Activated effector memory CD4-positive, alpha-beta T cell treated with anti-CD3 and anti-CD28 coated beads, Interleukin-2, amount 50 U/mL, for 16 hours (primary cell): ENCODE data around the gene CCNY.

ENCODE experiments used
- DNase-seq: peaks from one replicate; pipeline ENCODE4 v3.0.0-alpha.2; 2020

CCNY gene

DNA sequence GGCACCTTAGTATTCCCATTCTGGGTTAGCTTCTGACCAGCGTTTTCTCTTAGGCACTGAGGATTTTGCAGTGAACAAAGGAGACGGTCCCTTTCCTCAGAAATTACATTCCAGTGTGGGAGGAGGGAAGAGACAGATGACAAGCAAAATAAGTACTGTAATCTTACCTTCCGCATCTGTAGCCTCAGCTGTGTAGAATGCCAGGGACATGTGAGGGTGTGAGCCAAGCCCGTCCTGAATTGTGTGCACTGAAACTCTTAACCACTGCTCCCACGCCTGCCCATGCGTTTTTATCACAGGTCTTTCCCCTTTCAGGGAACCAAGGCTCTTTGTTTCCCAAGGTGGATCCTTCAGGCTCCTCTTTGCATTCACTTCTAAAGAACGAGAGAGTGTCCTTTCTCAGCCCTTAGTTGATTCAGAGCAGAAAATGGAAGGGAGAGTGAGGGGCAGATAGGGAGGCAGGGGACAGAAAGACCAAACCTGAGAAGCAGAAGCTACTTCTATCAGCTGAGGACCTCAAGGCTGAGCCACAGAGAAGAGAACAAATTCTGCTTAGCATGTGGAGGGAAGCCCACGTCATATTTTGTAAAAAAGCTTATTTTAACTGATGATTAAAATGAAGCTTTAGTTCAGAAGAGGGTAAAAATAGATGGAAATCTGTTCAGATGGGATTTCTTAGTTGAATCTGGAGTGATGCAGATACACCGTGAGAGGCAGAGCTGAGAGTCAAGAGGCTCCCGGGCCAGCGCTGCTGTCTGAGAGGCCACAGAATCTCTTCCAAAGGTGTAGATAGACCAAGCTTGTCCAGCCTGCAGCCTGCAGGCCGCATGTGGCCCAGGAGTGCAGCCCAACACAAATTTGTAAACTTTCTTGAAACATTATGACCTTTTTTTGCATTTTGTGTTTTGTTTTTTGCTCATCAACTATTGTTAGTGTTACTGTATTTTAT lies 122.5 kb downstream of the CCNY start:
- no peak for DNase-seq

DNA sequence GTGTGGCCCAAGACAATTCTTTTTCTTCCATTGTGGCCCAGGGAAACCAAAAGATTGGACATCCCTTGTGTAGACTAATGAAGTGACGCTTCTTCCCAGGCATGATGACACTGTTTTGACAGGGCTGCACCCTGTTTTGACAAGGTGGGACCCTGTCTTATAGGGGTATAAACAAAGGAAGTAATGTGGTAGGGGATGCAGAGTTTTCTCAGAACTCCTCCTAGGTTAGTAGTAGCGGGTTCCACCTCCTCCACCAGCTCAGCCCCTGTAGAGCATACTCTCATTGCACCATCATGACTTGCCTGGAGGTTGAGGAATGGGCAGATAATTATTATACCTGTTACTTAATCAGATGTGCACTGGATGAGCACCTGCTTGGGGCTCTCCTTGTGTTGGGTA lies 123.1 kb downstream of the CCNY start:
- DNase-seq = no peak

DNA sequence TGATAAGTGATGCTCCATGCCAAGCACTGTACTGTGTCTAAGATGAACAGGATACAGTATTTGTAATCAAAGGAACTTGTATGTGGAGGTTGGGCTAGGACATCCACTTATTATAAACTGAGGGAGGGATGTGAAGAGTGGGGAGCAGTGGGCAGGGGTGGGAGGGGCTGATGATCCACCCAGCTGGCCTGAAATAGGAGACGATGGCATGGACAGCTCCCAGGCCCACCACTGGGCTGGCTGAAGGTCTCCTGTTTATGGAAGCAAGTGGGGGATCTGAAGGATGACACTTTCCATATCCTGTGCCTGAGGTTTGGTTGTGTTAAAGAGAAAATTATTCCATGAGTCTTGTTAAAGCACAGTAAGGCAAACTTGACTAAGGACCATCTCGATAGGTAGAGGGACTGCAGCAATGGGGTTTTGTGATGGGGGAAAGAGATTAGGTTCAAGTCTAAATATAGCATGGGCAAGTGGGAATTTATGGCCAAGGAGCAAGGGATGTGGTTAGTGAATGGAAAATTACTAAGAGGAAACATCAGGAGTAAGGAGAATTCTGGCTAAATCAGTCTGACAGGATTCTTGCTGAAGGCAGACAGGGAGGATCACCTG lies 124.6 kb downstream of the CCNY start:
- DNase-seq = no peak

DNA sequence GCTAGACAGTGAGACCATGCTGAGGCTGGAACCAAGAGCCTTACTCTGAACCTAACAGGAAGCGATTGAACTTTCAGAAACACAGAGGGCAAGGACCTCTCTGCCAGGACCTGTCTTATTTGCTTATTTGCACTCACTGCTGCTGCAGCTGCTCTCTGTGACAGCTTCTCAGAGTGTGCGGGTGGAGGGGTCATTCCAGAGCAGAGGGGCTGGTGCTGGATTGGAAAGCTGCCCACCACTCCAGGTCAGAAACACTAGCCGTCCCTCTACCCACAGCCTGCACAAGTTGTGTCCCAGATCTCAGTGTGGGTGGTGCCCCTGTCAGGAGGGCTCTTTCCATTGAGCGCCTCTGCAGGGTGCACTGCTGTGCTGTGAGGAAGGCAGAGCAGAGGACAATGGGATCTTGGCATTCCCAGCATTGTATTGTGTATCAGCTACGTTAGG lies 126.2 kb downstream of the CCNY start:
- no peak for DNase-seq

DNA sequence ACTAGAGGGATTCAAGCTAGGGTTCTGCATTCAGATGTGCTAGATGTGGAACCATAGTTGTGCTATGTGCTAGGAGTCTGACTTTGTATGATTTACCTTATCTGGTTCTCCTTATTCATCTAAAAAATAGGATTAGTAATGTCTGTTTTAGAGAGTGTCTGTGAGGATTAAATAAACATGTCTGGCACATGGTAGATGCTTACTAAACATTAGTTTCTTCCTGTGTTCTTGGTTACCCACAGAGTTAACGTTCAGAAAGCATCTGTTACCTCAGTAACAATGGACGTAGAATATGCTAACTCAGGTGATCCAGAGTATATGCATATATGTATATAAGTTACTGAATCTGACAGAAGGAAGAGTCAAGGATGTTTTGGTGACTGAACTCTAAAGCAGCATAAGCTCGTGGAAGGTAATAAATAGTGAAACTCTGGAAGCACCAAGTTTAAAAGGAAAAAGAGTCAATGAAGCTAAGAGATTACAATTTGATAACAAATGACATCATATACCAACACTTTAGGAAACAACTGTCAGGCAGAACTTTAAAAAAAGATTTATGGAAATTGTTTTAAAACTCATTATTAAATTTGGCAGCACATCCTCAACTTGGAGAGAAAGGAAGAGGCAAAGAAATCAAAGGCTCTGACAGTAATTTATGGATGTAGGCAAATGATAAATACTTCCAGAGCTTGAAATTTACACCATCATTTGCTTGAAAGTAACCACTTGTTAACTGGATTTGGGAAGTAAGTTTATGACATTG lies 127.0 kb downstream of the CCNY start:
- no peak for DNase-seq

DNA sequence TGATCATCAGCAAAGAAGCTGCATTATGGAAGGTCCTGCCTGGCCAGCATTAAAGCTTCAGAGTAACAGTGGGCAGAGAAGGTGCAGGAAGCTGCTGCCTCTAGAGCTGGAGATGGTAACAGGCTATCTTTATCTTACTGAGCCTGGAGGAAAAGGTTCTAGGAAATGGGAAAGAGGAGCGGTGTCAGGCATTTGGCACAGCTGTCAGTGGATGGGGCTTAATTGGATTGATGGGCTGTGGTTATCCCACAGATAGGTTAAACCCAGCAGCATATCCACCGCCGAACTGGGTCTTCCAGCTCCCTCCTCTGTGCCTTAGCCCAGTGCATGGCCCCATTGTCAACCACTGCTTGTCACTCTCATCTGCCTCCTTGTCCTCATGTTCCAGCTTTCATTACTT lies 127.6 kb downstream of the CCNY start:
- DNase-seq = no peak

DNA sequence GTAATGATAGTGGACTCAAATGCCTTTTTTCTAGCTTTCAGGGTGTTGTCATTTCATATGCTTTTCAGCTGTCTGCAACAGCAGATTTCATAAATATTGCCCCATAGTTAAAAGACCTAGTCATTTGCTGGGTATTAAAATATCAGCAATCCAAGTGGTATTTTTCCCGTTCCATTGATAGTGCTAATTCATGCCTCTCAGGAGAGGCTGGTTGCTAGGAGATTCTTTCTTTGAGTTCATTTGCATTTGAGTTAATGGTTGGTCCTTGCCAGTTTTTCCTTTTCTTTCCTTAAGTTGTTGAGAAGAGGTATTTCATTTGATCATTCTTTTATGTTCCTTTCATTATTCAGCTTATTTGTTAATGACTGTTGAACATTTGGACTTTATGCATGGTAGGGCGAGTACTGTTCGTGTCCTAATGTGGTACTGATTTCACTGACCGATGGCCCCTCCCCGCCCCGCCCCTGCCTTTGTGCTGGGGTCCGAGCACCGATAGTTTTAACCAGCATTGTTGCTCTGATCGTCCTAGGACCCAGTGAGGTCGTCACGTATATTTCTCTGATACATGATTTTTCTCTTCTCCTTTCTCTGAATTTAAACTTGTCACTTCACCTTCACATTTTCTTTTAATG lies 128.6 kb downstream of the CCNY start:
- DNase-seq = no peak

DNA sequence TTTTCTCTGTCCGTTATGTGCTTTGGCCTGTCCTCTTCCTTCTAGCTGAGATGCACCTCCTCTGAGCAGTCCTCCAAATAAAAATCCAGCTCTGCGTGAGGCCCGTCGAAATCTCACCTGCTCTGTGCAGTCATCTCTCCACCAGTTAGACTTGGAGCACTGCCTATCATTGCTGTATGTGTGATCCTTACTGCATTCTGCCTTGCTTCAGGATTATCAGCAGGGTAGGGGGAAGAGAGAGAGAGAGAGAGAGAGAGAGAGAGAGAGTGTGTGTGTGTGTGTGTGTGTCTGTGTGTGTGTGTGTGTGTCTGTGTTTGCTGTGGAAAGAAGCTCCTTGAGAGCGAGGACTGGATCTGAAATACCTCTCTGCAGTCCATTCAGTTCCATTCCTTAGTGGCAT lies 129.4 kb downstream of the CCNY start:
- no peak for DNase-seq

DNA sequence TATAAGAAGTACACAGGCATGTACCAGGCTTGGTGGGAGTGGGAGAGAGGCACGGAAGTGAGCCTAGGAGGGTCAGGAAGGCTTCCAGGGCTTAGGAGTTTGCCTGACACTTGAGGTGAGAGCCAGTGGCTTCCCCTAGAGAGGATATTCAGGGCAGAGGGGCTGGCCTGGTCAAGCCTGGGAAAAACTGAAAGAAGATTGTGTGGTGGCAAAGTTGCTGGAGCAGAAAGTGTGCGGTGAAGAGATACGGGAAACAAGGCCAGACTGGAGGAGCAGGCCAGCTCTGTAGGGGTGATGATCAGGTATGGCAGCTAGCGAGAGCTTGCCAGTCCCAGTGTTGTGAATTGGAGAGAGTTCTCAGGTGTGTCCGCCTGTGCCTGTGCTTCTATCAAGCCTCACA lies 129.9 kb downstream of the CCNY start:
- DNase-seq = no peak

DNA sequence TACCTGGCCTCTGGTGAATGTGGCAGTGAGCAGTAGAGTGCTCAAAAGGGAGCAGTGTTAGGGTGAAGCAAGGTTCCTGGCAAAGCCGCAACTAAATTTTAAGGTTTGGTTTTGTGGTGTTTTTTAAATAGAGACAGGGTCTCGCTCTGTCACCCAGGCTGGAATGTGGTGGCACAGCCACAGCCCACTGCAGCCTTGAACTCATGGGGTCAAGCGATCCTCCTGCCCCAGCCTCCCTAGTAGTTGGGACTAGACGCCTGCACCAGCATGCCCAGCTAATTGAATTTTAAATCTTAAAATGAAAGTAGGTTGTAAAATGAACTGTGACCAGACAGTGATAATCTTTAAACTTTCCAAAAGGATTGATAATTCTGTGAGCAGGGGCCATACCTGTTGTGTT lies 130.4 kb downstream of the CCNY start:
- no peak for DNase-seq

DNA sequence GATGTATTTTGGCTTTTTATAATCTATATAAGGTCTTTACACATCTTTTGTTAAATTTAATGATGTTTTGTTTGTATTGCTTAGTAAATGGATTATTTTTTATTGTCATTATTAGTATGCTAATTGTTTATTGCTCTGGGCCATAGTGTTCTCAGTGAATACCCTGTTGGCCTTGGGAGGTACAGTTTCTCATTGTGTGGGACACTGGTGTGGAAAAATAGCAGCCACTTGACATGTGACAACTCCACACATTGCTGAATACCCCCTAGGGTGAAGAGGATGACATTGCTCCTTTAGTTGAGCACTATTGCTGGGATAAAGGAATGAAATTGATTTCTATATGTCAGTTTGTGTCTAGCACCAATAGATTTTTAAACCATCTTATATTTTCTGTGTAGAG lies 130.9 kb downstream of the CCNY start:
- DNase-seq = no peak

DNA sequence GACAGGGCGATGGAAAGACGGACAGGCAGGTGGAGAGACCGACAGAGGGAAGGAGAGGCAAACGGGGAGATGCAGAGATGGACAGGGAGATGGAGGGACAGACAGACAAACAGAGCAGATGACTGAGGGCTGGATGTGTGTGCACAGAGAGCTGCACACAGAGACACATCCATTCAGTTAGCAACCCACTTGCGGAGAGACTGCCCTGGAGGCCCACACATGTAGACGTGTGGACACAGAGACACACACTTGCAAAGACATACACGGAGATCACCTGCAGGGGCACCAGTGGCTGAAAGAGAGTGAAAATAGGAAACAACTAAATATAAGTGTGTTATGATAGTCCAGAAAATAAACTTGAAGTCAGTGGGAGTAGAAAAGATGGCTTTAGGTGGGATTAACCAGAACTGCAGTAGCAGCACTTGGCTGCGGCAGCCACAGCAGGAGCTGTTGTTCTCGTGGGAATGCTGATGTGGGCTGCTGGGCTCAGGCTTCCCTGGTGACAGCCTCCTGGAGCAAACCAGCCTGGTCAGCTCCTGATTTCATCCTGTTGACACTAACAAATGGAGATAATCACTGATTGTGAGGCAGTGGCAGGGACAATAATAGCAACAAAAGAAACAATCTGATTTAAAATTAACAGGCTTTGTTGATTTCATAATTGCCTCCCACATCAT lies 134.1 kb downstream of the CCNY start:
- DNase-seq = no peak

DNA sequence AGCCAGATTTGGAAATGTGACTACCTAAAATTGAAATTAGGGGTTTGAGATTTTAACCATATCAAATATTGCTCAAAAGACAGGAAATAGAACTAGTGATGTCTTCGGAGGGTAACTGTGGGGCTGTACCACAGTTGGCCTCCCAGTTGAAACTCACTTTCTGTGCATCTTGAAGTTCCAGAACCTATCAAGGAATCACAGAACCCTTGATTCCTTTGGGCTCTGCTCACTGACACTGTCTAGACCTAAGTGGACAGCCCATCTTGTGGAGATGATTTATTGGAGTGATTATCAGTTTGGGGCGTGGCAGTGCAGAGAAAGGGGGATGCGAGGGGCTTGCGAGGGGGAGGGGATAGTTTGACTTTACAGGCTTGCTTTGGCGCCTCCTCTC lies 134.6 kb downstream of the CCNY start:
- DNase-seq = no peak

DNA sequence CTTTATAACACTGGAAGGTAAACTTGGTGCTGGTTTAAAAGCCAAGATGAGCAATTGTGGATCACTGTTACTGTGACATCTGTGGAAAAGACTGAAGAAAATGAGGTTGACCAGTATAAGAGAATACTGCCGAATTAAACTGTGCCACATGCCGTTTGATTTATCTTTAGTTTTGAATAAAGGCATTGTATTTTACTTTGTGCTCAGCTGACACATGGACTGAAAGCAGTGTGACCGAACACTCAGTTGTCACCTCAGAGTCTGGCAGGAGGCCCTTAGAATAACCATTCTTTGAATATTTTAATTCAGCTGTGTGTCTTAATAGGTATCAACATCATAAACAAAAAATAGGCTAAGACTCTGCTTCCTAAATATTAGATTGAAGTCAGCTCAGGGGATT lies 135.1 kb downstream of the CCNY start:
- DNase-seq = no peak

DNA sequence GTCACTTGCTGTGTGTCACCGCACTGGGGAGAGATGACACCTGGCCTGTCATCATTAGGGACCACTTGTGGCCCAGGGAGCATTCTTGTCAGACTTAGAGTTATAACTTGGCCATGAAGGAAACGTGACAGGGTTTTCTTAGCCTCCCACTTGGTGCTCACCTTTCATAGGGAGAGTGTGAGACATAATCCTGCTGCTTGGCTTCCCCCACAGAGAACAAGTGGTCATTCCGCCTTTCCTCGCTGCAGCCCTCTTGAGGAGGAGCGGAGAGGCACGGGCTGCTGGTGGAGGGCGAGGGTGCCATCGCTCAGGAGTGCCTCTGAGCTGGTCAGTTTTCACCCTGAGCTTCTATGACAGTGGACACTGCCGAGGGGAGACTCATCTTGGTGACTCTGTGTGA lies 143.8 kb downstream of the CCNY start:
- no peak for DNase-seq

DNA sequence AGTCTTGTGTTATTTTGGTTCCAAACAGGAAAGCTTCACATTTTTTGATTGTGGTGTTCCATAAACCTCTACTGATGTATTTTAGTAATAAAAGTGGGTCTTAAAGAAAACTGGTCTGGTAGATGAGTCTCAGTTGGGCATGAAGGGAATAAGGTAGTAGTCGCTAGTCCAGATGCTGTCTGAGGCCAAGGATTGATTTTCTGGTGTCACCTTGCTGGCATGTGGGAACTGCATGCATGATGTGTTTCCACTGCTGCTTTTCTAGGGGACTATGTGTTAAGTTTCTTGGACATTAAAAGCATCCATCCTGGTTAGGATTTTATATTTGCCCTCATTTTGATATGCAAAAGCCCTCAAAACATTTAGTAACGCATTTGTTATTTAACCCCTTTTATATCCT lies 145.1 kb downstream of the CCNY start:
- no peak for DNase-seq

DNA sequence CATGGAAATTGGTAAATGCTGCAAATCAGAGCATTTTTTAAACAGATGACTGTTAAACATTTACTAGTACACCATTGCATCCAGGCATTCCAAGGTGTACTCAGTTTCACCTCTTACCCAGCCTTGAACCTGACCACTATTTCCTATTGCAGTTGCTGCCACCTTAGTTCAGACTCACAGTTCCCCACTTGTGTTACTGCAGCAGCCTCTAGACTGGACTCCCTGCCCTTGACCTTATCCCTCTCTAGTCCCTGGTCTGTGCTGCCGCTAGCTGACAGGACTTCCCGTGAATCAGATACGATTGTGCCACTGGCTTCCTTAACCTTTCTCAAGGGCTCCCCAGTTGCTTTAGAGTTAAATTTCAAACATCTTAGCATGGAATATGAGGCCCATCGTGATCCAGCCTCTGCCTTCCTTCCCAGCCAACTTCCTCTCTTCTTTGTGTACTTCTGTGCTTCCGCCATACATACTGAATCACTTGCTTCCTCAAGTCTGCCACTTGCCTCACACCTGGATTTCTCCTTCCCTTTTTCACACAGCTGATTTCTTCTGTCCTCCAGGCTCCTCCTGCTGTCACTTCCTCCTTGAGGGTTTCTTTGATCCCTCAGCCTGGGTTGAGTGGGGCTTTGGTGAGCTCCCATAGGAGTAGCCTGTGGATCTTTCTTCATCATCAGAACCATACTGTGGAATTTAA lies 150.1 kb downstream of the CCNY start:
- no peak for DNase-seq

DNA sequence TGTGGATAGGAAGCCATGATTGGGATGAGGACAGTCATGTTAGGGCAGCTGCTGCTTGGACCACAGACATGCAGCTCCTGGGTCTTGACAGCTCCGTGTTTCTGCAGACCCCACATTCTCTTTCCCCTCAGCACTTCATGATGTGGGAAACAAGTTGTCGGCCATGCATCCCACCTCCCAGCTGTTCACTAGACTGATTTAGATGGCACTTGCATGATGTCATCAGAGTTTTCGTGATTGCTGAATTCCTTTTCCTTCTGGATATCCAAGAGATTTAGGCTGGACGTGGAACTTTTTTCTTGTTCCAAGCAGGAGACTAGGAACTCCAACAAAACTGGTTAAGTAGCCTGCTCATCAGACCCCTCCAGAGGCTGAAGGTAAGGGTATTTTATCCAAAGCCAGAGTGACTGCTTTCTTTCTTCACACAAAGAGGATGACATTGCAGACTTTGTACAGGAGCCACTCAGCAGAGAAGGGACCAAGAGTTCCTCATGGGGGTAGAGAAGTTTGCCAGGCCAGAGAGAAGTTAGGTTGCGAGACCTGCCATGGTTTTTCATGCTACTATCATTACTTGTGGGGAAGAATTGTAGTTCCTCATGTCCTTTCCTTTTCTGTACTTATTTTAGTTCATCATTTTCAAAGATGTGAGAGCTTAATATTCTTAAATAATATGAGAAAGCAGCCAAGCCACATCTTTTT lies 151.2 kb downstream of the CCNY start:
- DNase-seq = no peak

DNA sequence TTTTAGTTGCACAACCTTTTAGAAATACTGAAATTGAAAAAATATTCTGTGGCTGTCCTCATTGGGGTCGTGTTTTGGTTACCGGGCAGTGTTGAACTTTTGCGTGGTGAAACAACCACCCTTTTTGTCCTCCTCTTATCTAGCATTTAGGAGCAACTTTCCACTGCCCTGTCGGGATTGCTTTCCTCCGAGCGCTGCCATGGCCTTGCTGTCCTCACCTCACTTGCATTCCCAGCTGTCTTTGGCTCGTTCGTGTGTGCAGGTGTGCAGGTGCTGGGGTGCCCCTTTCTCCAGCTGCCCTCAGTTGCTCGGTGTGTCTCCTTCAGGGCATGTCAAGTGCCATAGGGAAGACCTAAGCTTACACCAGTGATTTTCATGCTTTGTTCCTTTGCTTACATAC lies 151.9 kb downstream of the CCNY start:
- no peak for DNase-seq

DNA sequence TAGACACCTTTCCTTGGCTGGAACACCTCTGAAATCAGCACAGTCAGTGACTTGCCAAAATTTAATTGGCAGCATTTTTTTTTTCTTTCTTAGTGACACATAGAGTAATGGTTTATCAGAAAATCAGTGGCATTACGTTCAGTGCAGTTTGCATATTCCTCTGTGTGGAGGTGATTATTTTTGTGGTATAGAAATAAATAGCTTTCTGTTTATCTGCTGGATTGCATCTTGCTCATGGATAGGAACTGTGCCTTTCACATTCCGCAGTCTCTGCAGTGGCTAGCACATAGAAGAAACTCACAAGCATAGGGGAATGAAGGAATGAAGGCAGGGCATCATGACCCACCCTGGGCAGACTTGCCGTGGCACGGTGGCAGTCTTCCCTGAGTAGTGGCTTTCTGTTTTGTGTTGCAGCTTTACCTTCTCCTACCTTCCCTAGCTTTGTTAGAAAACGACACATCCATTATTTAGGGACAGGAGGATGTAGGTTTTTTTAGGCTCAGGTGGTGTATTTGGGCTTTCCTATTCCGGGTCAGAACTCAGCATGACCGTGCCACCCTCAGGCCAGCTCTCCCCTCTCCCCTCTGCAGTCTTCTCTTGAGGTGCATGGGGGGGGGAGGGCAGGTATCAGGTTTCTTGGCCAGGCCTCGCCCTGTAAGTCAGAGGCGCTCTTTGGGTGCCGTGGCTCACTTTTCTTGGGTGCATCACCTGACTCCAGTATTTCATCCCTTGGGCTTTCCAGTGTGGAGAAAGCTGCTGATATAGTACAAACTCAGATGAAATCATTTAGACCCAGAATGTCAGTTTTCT lies 156.3 kb downstream of the CCNY start:
- no peak for DNase-seq
